Measurements from ENCODE around the gene CBX6.
"Not testable (repeated sequence)": the region's sequence is repeated elsewhere in the genome, so short reads cannot be mapped to it uniquely, and the experiment has no call there.

Gene CBX6

GRCh38 chr22:38861170-38861876 lies 10.7 kb downstream of the CBX6 start:
- DNase-seq (ENCODE audit: low read depth), result no peak

GRCh38 chr22:38860283-38861169 lies 11.5 kb downstream of the CBX6 start:
- no peak for DNase-seq (ENCODE audit: low read depth)

DNA sequence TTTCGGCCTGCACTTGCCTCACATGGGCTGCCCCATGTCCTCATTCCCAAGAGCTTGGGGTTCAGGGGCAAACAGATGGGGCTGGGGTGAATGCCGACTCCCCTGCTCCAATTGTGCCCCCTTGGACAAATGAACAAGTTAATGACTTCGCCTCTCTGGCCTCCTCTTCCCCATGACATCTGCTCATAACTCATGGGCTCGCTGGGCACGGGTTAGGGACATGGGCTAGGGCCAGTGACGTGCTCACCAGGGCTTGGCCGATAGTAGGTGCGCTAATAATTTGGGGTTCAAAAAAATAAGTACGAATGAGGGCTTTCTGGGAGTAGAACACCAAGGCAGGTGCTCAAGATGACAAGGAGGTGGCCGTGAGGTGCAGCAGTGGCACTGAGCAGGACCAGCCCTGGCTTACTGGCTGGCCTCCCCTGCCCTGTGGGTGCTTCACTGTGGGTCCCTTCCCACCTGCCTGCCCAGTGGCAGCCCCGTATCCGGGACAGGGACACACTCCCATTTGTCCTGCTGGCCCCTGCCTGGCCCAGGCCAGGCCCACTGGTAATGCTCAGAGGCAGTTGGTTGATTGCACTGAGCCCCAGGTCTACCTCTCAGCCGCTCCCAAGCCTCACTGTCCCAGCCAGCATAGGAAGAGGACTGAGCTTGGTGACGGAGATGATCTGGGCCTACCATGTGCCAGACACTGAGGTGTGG lies 12.3 kb downstream of the CBX6 start:
- no peak for DNase-seq (ENCODE audit: low read depth)

GRCh38 chr22:38858492-38858891 lies 13.5 kb downstream of the CBX6 start:
- no peak for DNase-seq (ENCODE audit: low read depth)

GRCh38 chr22:38854476-38854875 lies 17.5 kb downstream of the CBX6 start:
- not testable (repeated sequence) for DNase-seq (ENCODE audit: low read depth)

GRCh38 chr22:38853883-38854282 lies 18.1 kb downstream of the CBX6 start:
- not testable (repeated sequence) for DNase-seq (ENCODE audit: low read depth)

- DNase-seq (ENCODE audit: low read depth), result no peak
Observed at GRCh38 chr22:38853196-38853651, 18.8 kb downstream of the CBX6 start.

GRCh38 chr22:38852522-38852921 lies 19.5 kb downstream of the CBX6 start:
- DNase-seq (ENCODE audit: low read depth), result no peak

- DNase-seq (ENCODE audit: low read depth), result no peak
Observed at GRCh38 chr22:38850941-38851849, 20.8 kb downstream of the CBX6 start.

DNA sequence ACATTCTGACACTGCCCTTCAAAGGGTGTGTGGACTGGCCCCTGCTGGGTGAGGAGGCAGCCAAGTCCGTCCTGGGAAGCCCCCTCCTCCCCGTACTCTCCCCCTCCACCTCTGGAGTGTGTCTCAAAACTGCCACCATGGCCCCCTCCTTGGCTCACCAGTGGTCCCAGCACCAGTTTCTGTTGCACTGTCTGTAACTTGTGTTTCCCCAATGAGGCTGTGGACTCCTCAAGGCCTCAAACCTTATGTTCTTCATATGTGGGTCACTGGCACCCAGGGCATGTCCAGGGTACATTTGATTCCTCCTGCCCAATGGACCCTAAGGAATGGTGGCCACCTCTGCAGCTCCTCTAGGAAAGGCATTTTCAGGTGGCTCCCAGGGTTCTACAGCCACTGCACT lies 21.6 kb downstream of the CBX6 start:
- DNase-seq (ENCODE audit: low read depth), result no peak

- DNase-seq (ENCODE audit: low read depth), result no peak
Observed at GRCh38 chr22:38849811-38850210, 22.2 kb downstream of the CBX6 start.

DNA sequence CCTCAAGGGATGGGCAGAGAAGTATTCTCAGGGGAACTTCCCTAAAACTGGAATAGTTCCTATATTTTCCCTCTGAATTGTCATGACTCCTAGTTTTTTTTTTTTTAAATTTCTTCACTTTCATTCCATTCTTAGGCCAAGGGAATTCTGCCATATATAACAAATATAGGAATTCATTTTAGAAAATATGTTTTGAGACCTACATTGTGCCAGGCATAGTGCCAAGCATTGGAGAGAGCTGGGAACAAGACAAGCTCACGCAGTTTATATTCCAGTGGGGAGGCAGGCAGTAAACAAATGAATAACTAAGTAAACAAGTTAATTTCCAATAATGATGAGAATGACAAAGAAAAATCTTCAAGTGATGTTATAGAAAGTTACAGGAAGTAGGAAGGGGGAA lies 25.6 kb downstream of the CBX6 start:
- no peak for DNase-seq (ENCODE audit: low read depth)

DNA sequence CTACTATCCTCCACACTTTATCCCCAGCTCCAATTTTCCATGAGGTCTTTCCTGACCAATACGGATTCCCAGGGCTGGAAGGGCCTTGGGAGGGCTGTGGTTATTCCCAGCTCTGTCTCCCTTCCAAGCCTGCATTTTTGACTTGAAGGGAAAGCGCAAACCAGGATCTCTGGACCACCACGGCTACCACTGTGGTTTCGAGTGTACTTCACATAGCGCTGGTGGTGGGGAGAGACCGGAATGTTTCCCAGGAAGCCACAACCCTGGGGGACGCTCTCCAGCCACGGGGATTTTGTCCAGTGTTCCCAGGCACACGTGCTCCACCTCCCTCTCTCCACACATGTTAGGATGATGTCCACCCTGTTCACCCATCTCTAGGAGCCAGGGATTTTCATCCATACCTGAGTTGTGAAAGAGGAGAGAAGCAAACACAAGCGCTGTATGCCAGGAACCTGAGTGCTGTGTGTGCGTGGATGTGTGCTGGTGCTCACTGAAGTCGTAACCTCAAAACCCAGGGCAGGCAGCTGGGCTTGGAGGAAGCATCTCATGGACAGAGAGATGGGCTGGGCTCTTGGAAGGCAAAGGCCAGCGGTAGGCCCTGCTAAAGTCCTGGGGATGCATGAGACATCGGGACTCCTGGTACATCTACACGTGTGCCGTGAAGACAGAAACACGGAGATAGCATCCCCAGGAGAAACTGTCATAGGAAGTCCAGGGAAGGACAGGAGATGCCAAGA lies 26.8 kb downstream of the CBX6 start:
- DNase-seq (ENCODE audit: low read depth), result no peak

DNA sequence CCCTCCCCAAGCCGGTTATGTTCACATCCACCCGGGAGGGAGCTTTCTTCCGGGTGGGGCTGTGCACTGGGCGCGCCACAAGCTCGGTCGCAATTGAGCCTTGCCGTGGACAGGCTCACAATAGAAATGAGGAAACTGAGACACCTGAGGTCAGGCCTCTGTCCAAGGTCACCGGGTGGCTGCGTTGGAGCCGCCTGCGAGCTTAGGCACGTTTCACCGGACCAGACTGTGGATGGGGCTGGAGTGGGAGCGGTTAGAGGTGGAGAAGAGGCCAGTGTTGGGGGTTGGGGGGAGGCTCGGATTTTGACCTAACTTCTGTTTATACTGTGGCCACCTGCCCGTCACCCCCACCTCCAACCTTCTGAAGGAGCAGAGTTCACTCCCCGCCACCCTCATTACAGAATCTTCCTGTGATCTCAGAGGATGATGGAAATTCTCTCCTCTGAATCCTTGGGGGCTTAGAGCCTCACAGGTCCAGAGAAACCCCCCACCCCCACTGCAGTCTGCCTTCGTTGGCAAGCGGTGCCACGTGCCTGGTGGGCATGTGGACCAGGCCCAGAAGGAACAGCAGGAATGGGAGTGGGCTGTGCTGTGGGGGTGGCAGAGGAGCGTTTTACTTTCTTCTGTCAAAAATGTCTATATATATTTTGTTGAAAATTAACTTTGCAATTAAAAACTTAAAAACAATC lies 27.6 kb downstream of the CBX6 start:
- DNase-seq (ENCODE audit: low read depth), result no peak

- peak; percentile 18 for DNase-seq (ENCODE audit: low read depth)
Observed at GRCh38 chr22:38843657-38844314, 28.2 kb downstream of the CBX6 start, which contains the start of gene NPTXR. TSS of gene NPTXR (minus strand) at chr22:38844028.

DNA sequence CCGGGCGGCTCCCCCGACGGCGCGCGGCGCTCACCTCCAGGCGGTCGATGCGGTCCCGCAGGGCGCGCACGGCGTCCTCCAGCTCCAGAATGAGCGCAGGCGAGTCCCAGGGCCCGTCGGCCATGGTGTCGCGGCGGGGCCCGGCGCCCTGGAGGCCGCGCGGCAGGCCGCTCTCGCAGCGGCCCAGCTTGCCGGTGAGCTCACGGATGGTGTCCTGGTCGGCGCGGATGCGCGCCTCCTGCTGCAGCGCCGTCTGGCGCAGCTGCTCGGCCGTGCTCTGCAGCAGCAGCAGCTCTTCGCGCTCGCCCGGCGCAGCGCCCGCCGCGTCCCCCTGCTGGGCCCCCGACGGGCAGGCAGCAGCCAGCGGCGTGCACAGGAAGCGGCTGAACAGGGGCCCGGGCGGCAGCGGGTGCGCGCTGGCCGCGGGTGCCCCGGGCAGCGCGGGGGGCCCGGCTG lies 28.8 kb downstream of the CBX6 start:
- peak; percentile 26 for DNase-seq (ENCODE audit: low read depth)

- DNase-seq (ENCODE audit: low read depth), result no peak
Observed at GRCh38 chr22:38842512-38843200, 29.4 kb downstream of the CBX6 start.

DNA sequence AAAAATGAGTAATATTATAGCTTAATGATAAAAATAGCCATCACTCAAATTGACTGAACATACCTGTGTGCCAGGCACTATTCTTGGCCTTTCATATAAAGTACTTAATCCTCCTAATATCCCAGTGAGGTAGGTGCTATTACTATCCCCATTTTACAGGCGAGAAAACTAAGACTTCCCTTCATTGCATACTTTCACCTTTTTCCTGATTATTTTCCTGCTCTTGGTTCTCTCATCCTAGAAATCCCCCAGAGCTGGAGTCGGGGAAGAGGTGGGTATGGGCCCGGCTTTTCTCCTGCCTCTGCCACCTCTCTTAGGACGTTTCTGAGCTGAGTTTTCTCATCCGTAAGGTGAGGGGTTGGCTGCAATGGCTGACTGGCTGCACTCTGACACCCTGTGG lies 30.4 kb downstream of the CBX6 start:
- no peak for DNase-seq (ENCODE audit: low read depth)

DNA sequence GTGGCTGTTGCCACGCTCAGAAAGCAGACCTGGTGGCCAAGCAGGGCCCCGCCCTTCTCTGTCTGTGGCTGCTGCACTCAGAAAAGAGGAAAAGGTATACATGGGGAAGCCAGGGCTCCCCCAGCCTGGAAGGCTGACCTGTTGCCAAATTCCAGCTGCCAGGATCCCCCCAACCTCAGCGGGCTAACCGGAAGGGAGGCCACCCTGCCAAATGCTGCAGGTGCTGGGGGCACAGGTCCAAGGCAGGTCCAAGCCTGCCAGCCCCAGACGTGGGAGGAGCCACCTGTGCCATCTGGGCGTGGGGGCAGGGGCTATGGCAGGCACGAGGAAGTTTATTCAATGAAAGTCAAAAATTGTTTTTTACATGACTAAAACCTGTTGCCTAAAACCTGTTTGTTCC lies 30.8 kb downstream of the CBX6 start:
- DNase-seq (ENCODE audit: low read depth), result no peak

Measured in stimulated activated CD8-positive, alpha-beta memory T cell treated with anti-CD3 and anti-CD28 coated beads, Interleukin-12 subunit alpha, Interleukin-12 subunit beta, amount 100 ng/mL, for 4 hours (primary cell).